Psoas muscle (tissue), 8 donors: Measurements from ENCODE around the gene NTRK2. TPM values are rescaled to one million over a fixed set of nuclear protein-coding genes. Genes with fewer than 3 reads are reported as not detected.

Source experiments
- ATAC-seq, 4 donors: fragments of 200-7000 bp; cut with Tn5 transposase; one replicate each; pipeline ENCODE4 v1.9.1; 2020; ENCODE audit warnings: moderate library complexity in 3 of 4, mild to moderate bottlenecking in 2 of 4
- DNase-seq, 2 donors: peaks; one replicate each; pipeline ENCODE4 v3.0.0-alpha.2; 2020
- H3K27ac ChIP-seq: fragments of 200-600 bp; one replicate; pipeline ENCODE4 v1.8.0; 2022
- H3K27me3 ChIP-seq, 3 donors: fragments of 200-600 bp in 1 of 3; one replicate each; pipeline versions ENCODE4 v1.6.1 to v1.8.0; 2013 to 2022; ENCODE audit warnings: low read length in 2 of 3, mild to moderate bottlenecking in 2 of 3, moderate library complexity in 1 of 3; ENCODE audit not compliant: insufficient read depth in 3 of 3
- H3K36me3 ChIP-seq, 2 donors: fragments of 200-600 bp in 1 of 2; one replicate each; pipeline versions ENCODE4 v1.6.1 to v1.8.0; 2013 to 2022; ENCODE audit warnings: low read depth in 1 of 2, mild to moderate bottlenecking in 1 of 2, moderate library complexity in 1 of 2; ENCODE audit not compliant: insufficient read depth in 1 of 2
- H3K4me1 ChIP-seq: fragments of 200-600 bp; one replicate; pipeline ENCODE4 v1.8.0; 2022
- H3K4me3 ChIP-seq: fragments of 200-600 bp; one replicate; pipeline ENCODE4 v1.8.0; 2022; ENCODE audit warnings: mild to moderate bottlenecking
- H3K9me3 ChIP-seq: fragments of 200-600 bp; one replicate; pipeline ENCODE4 v1.8.0; 2022
- WGBS, 3 donors: extraction: QIAGEN DNeasy Blood & Tissue Kit; methylation state at CpG; one replicate each; pipeline versions ENCODE4 v1.1.6 to v1.1.7; 2013; 5-methylcytosine and 5-hydroxymethylcytosine counted together
- intact Hi-C, 2 donors: fragments of 100-400 bp; cut with DNase I; formaldehyde crosslinking; loops; one replicate each; pipeline versions ENCODE4 v1.11.0 to v1.14.2; 2022
- polyA plus RNA-seq, 3 donors: library from polyadenylated mRNA; stranded (reverse); fragments of 200-250 nt; gene quantifications; one replicate each; pipeline ENCODE4 v1.2.3, GENCODE V29; 2013
- total RNA-seq, 4 donors: library from RNA; stranded (reverse); fragmentation: NEBNext Ultra II Directional in 2 of 4; extraction: Animal tissue kit (Norgen Biotek cat#: 25700) in 2 of 4; gene quantifications; one replicate each; pipeline versions ENCODE4 v1.2.1 to v1.2.4, GENCODE V29; 2021 to 2023
- TF ChIP-seq, protein P1 (sequence below): fragments of 200-600 bp; IDR thresholded peaks from one replicate; pipeline ENCODE4 v1.8.0; 2022; ENCODE audit warnings: antibody characterized with exemption
- donor health status: healthy with polysubstance abuse.
- donor health status: DM: no; HTN: no; CAD: no; lungs with moderate emphysema.
- donor health status: Bipolar disorder and iron deficiency.
- donor health status: healthy.
- donor health status: DM: yes; HTN: yes; CAD: no.
- donor health status: DM: no; HTN: no; CAD: no.
- donor health status: DM: no; HTN: no; CAD: no.
- donor health status: DM: yes; HTN: yes; CAD: no.

Gene NTRK2
- total and polyA plus RNA-seq, 7 donors, result 0.46 to 3.6 (median 1.4) TPM

GRCh38 chr9:84929068-84929467, 259.5 kb downstream of the NTRK2 start:
- H3K27me3 ChIP-seq, result no peaks in the 10 kb centered on the region
- H3K27ac ChIP-seq, result no peak overlapping the region
- H3K4me3 ChIP-seq, result no peak overlapping the region
- intact Hi-C loops, result no loop called here
- H3K9me3 ChIP-seq, result no peaks in the 10 kb centered on the region
- TF ChIP-seq, protein P1, sequence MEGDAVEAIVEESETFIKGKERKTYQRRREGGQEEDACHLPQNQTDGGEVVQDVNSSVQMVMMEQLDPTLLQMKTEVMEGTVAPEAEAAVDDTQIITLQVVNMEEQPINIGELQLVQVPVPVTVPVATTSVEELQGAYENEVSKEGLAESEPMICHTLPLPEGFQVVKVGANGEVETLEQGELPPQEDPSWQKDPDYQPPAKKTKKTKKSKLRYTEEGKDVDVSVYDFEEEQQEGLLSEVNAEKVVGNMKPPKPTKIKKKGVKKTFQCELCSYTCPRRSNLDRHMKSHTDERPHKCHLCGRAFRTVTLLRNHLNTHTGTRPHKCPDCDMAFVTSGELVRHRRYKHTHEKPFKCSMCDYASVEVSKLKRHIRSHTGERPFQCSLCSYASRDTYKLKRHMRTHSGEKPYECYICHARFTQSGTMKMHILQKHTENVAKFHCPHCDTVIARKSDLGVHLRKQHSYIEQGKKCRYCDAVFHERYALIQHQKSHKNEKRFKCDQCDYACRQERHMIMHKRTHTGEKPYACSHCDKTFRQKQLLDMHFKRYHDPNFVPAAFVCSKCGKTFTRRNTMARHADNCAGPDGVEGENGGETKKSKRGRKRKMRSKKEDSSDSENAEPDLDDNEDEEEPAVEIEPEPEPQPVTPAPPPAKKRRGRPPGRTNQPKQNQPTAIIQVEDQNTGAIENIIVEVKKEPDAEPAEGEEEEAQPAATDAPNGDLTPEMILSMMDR, result no peak
- H3K36me3 ChIP-seq, result no peaks in the 10 kb centered on the region
- ATAC-seq, result no peak
- no peak for DNase-seq
- WGBS, 3 donors, result 75 to 85% (median 83%) methylated on average over 3 of the region's 3 CpGs
- H3K4me1 ChIP-seq, result no peaks in the 10 kb centered on the region

DNA sequence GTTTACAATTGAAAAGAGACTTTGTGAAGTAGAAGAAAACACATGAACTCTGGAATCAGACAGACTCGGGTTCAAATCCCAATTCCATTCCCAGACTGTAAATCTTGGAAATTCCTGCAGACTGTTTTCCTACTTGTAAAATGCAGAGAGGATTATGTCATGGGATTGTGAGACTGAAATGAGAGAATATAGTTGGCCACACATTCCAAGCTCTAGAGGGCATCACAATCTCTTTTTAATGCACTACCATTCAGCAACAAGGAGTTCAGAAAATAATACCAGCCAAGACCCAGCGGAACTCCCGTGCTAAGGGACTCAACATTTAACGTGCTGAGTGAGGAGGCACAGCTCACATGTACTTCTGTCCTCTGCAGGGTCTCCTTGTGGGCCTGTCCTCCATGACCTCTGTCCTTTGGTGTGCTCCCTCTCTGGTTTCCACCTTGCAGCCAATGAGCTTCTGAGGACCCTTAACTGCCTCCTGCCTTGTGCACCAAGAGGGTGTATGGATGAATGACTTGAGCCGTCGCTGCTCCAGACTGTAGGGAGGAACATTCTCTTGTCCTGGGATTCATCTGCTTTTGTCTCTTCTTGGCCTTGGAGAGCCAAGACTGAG, 263.5 kb downstream of the NTRK2 start:
- no peak overlapping the region for H3K27ac ChIP-seq
- 58 to 69% (median 66%) methylated on average over 6 of the region's 6 CpGs for WGBS, 3 donors
- no peaks in the 10 kb centered on the region for H3K27me3 ChIP-seq
- H3K4me1 ChIP-seq, result no peaks in the 10 kb centered on the region
- no peaks in the 10 kb centered on the region for H3K36me3 ChIP-seq
- intact Hi-C loops, result no loop called here
- no peak for DNase-seq
- H3K9me3 ChIP-seq, result no peaks in the 10 kb centered on the region
- no peak overlapping the region for H3K4me3 ChIP-seq
- TF ChIP-seq, protein P1, result no peak
- no peak for ATAC-seq

- Histone ChIP-seq H3K4me1 (no peaks in the 10 kb centered on the region), H3K36me3 (no peaks in the 10 kb centered on the region), H3K4me3 (no peak overlapping the region), H3K27ac (no peak overlapping the region), H3K27me3 (no peaks in the 10 kb centered on the region), H3K9me3 (no peaks in the 10 kb centered on the region)
- ATAC-seq (no peak), DNase-seq (no peak)
- intact Hi-C loops, result loop anchor here in 1 of 2 donors (2.0 kb wide), 1 partner anchor 23 kb away; no protein-coding TSS in a partner anchor
- TF ChIP-seq, protein P1, result no peak
Measured at GRCh38 chr9:84935528-84936117, 266.1 kb downstream of the NTRK2 start.

GRCh38 chr9:84937180-84937579, 267.7 kb downstream of the NTRK2 start:
- intact Hi-C loops, result no loop called here
- H3K4me3 ChIP-seq, result no peak overlapping the region
- TF ChIP-seq, protein P1, result no peak
- 71 to 84% (median 81%) methylated on average over 2 of the region's 2 CpGs for WGBS, 3 donors
- no peaks in the 10 kb centered on the region for H3K4me1 ChIP-seq
- no peak overlapping the region for H3K27ac ChIP-seq
- no peak for DNase-seq
- H3K36me3 ChIP-seq, result no peaks in the 10 kb centered on the region
- H3K27me3 ChIP-seq, result no peaks in the 10 kb centered on the region
- ATAC-seq, result no peak
- no peaks in the 10 kb centered on the region for H3K9me3 ChIP-seq

- DNase-seq, result no peak
- 62 to 66% (median 65%) methylated on average over 3 of the region's 3 CpGs for WGBS, 3 donors
- intact Hi-C loops, result no loop called here
- TF ChIP-seq, protein P1, result no peak
- no peak overlapping the region for H3K4me3 ChIP-seq
- no peaks in the 10 kb centered on the region for H3K27me3 ChIP-seq
- ATAC-seq, result no peak
- no peaks in the 10 kb centered on the region for H3K9me3 ChIP-seq
- H3K4me1 ChIP-seq, result no peaks in the 10 kb centered on the region
- H3K36me3 ChIP-seq, result no peaks in the 10 kb centered on the region
- no peak overlapping the region for H3K27ac ChIP-seq
Measured at GRCh38 chr9:84937581-84937980, 268.1 kb downstream of the NTRK2 start.
